Activated T-cell treated with anti-CD3 and anti-CD28 coated beads, Interleukin-2, amount 50 U/mL, for 72 hours (primary cell): ENCODE measurements around the gene DCLRE1A. TPM values are rescaled to one million over a fixed set of nuclear protein-coding genes. Genes with fewer than 3 reads are reported as not detected.
A peak's percentile ranks its signal among the peaks of the same experiment; 100 is the strongest.
"Not testable (repeated sequence)": the region's sequence is repeated elsewhere in the genome, so short reads cannot be mapped to it uniquely, and the experiment has no call there.

Source experiments
- ATAC-seq, 2 donors: fragments of 150-1000 bp; cut with Tn5 transposase; replicated peaks in 1 of 2; 2 replicates each; pipeline ENCODE4 v1.10.0; 2021; ENCODE audit warnings: moderate library complexity in 2 of 2, mild to moderate bottlenecking in 1 of 2
- DNase-seq, 2 donors: peaks; one replicate each; pipeline ENCODE4 v3.0.0; 2021 to 2022; ENCODE audit warnings: mixed read lengths in 1 of 2
- H3K27ac Mint-ChIP-seq: one replicate; pipeline ENCODE4 v1.8.0; 2022; ENCODE audit warnings: mild to moderate bottlenecking, moderate library complexity, mixed read lengths
- H3K27me3 Mint-ChIP-seq: one replicate; pipeline ENCODE4 v1.8.0; 2022; ENCODE audit warnings: low read depth, mixed read lengths
- H3K36me3 Mint-ChIP-seq, 2 donors: one replicate each; pipeline ENCODE4 v1.8.0; 2022; ENCODE audit warnings: mixed read lengths in 2 of 2, mild to moderate bottlenecking in 1 of 2; ENCODE audit not compliant: insufficient read depth in 2 of 2
- H3K4me1 Mint-ChIP-seq: one replicate; pipeline ENCODE4 v1.8.0; 2022; ENCODE audit warnings: low read depth, mixed read lengths
- H3K4me3 Mint-ChIP-seq, 2 donors: one replicate each; pipeline ENCODE4 v1.8.0; 2022; ENCODE audit warnings: mild to moderate bottlenecking in 2 of 2, mixed read lengths in 2 of 2, moderate library complexity in 2 of 2
- H3K9me3 Mint-ChIP-seq, 2 donors: one replicate each; pipeline ENCODE4 v1.8.0; 2022; ENCODE audit warnings: mixed read lengths in 2 of 2
- total RNA-seq, 2 donors: library from RNA; stranded (reverse); gene quantifications; one replicate each; pipeline ENCODE4 v1.2.3, GENCODE V29; 2022

DCLRE1A gene
- total RNA-seq, 2 donors from 2014 or later, result 15.4 to 16.5 TPM

- DNase-seq (no peak), ATAC-seq (no peak)
- Mint-ChIP-seq H3K9me3 (no peaks in the 10 kb centered on the region), H3K4me1 (peaks cover 50% of the 10 kb centered on the region), H3K4me3 (peak overlapping the region; percentile 94 to 98), H3K27ac (peak overlapping the region; percentile 96), H3K27me3 (no peaks in the 10 kb centered on the region), H3K36me3 (peaks cover 14 to 17% of the 10 kb centered on the region in 2 donors)
Observed at GRCh38 chr10:113853578-113854012, 287 bp downstream of the DCLRE1A start.

GRCh38 chr10:113849946-113850345, 3.9 kb downstream of the DCLRE1A start:
- DNase-seq (no peak), ATAC-seq (peak in 1 of 2 donors; percentile 7)
- Mint-ChIP-seq H3K4me1 (peaks cover 44% of the 10 kb centered on the region), H3K9me3 (no peaks in the 10 kb centered on the region), H3K27ac (peak overlapping the region; percentile 75), H3K27me3 (no peaks in the 10 kb centered on the region), H3K36me3 (peaks cover 11 to 12% of the 10 kb centered on the region in 2 donors), H3K4me3 (peak overlapping the region; percentile 52 to 74)

GRCh38 chr10:113849140-113849803, 4.6 kb downstream of the DCLRE1A start:
- Mint-ChIP-seq H3K36me3 (peaks cover 13% of the 10 kb centered on the region in 2 donors), H3K4me1 (peaks cover 44% of the 10 kb centered on the region), H3K4me3 (peak overlapping the region in 1 of 2 donors; percentile 74), H3K27ac (peak overlapping the region; percentile 25), H3K27me3 (no peaks in the 10 kb centered on the region), H3K9me3 (no peaks in the 10 kb centered on the region)
- no peak for ATAC-seq
- no peak for DNase-seq

GRCh38 chr10:113846036-113846435, 7.8 kb downstream of the DCLRE1A start:
- H3K27me3 Mint-ChIP-seq, result no peaks in the 10 kb centered on the region
- ATAC-seq, result no peak
- H3K27ac Mint-ChIP-seq, result no peak overlapping the region
- H3K4me3 Mint-ChIP-seq, result no peak overlapping the region
- no peak for DNase-seq
- peaks cover 7 to 15% of the 10 kb centered on the region in 2 donors for H3K36me3 Mint-ChIP-seq
- peaks cover 26% of the 10 kb centered on the region for H3K4me1 Mint-ChIP-seq
- no peaks in the 10 kb centered on the region for H3K9me3 Mint-ChIP-seq

GRCh38 chr10:113843972-113844485, 9.9 kb downstream of the DCLRE1A start:
- Mint-ChIP-seq H3K4me1 (peaks cover 13% of the 10 kb centered on the region), H3K36me3 (peaks cover 6 to 20% of the 10 kb centered on the region in 2 donors), H3K4me3 (no peak overlapping the region), H3K9me3 (no peaks in the 10 kb centered on the region), H3K27ac (no peak overlapping the region), H3K27me3 (no peaks in the 10 kb centered on the region)
- ATAC-seq, result no peak
- no peak for DNase-seq

GRCh38 chr10:113842171-113842570, 11.7 kb downstream of the DCLRE1A start:
- H3K27ac Mint-ChIP-seq, result no peak overlapping the region
- no peaks in the 10 kb centered on the region for H3K27me3 Mint-ChIP-seq
- no peak overlapping the region for H3K4me3 Mint-ChIP-seq
- H3K9me3 Mint-ChIP-seq, result no peaks in the 10 kb centered on the region
- H3K36me3 Mint-ChIP-seq, result peaks cover 4 to 17% of the 10 kb centered on the region in 2 donors
- ATAC-seq, result no peak
- no peak for DNase-seq
- no peaks in the 10 kb centered on the region for H3K4me1 Mint-ChIP-seq

- not testable (repeated sequence) for H3K27me3 Mint-ChIP-seq, H3K36me3 Mint-ChIP-seq, H3K27ac Mint-ChIP-seq, ATAC-seq, H3K9me3 Mint-ChIP-seq, H3K4me1 Mint-ChIP-seq, H3K4me3 Mint-ChIP-seq, DNase-seq
Observed at GRCh38 chr10:113828567-113828966, 25.3 kb downstream of the DCLRE1A start.

GRCh38 chr10:113825791-113826190, 28.1 kb downstream of the DCLRE1A start:
- Mint-ChIP-seq H3K9me3 (no peaks in the 10 kb centered on the region), H3K27ac (no peak overlapping the region), H3K36me3 (no peaks in the 10 kb centered on the region), H3K4me1 (no peaks in the 10 kb centered on the region), H3K27me3 (peaks cover 6% of the 10 kb centered on the region), H3K4me3 (no peak overlapping the region)
- no peak for ATAC-seq
- no peak for DNase-seq

- H3K27me3 Mint-ChIP-seq, result peaks cover 6% of the 10 kb centered on the region
- no peaks in the 10 kb centered on the region for H3K9me3 Mint-ChIP-seq
- H3K4me3 Mint-ChIP-seq, result no peak overlapping the region
- H3K36me3 Mint-ChIP-seq, result no peaks in the 10 kb centered on the region
- H3K27ac Mint-ChIP-seq, result no peak overlapping the region
- H3K4me1 Mint-ChIP-seq, result no peaks in the 10 kb centered on the region
- DNase-seq, result no peak
- ATAC-seq, result no peak
Observed at GRCh38 chr10:113823389-113823788, 30.5 kb downstream of the DCLRE1A start.

GRCh38 chr10:113822174-113822573, 31.7 kb downstream of the DCLRE1A start:
- H3K4me3 Mint-ChIP-seq, result no peak overlapping the region
- no peaks in the 10 kb centered on the region for H3K4me1 Mint-ChIP-seq

GRCh38 chr10:113821306-113821705, 32.6 kb downstream of the DCLRE1A start:
- ATAC-seq, H3K4me1 Mint-ChIP-seq, H3K27ac Mint-ChIP-seq, H3K9me3 Mint-ChIP-seq, H3K36me3 Mint-ChIP-seq, H3K27me3 Mint-ChIP-seq, H3K4me3 Mint-ChIP-seq, DNase-seq: not testable (repeated sequence)

More at GRCh38 chr10:113822174-113822573, 31.7 kb downstream of the DCLRE1A start:
- ATAC-seq, result no peak
- H3K27ac Mint-ChIP-seq, result no peak overlapping the region
- DNase-seq, result no peak
- no peaks in the 10 kb centered on the region for H3K9me3 Mint-ChIP-seq
- H3K27me3 Mint-ChIP-seq, result peaks cover 6% of the 10 kb centered on the region
- H3K36me3 Mint-ChIP-seq, result no peaks in the 10 kb centered on the region

GRCh38 chr10:113820507-113820906, 33.4 kb downstream of the DCLRE1A start:
- no peak for ATAC-seq
- H3K4me3 Mint-ChIP-seq, result no peak overlapping the region
- peaks cover 6% of the 10 kb centered on the region for H3K27me3 Mint-ChIP-seq

GRCh38 chr10:113819989-113820388, 33.9 kb downstream of the DCLRE1A start:
- H3K4me1 Mint-ChIP-seq, result no peaks in the 10 kb centered on the region
- no peak overlapping the region for H3K4me3 Mint-ChIP-seq
- H3K27me3 Mint-ChIP-seq, result peaks cover 6% of the 10 kb centered on the region
- ATAC-seq (no peak), DNase-seq (no peak)
- no peaks in the 10 kb centered on the region for H3K36me3 Mint-ChIP-seq
- no peaks in the 10 kb centered on the region for H3K9me3 Mint-ChIP-seq
- no peak overlapping the region for H3K27ac Mint-ChIP-seq

More at GRCh38 chr10:113820507-113820906, 33.4 kb downstream of the DCLRE1A start:
- DNase-seq, result no peak
- H3K4me1 Mint-ChIP-seq, result no peaks in the 10 kb centered on the region
- no peaks in the 10 kb centered on the region for H3K9me3 Mint-ChIP-seq
- no peaks in the 10 kb centered on the region for H3K36me3 Mint-ChIP-seq
- no peak overlapping the region for H3K27ac Mint-ChIP-seq

GRCh38 chr10:113814700-113815099, 39.2 kb downstream of the DCLRE1A start:
- not testable (repeated sequence) for H3K36me3 Mint-ChIP-seq, H3K9me3 Mint-ChIP-seq, ATAC-seq, DNase-seq, H3K27ac Mint-ChIP-seq, H3K4me1 Mint-ChIP-seq, H3K4me3 Mint-ChIP-seq
- peaks cover 30% of the 10 kb centered on the region for H3K27me3 Mint-ChIP-seq
